ENCODE data around the gene C2orf49. TPM values are rescaled to one million over a fixed set of nuclear protein-coding genes. Genes with fewer than 3 reads are reported as not detected.

C2orf49 gene
- total RNA-seq, 1 experiment from 2014 or later = 18.1 TPM

DNA sequence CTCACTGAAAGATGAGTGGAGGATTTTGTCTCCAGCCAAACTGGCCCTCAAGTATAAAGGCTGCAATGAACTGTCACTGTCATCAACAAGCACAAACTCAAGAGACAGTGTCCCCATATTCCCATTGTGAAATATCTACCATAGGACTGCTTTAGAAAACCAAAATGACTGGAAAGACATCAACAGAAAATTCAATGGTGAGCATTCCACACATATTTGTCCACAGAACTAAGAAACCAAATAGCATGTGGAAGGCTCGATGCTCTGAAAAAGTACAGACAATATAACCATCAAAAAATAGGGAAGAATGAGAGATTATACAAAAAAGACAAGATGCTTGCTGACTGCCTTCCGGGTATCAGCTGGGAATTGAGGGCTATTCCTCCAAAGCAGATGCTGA, 45.4 kb upstream of the C2orf49 start:
- CTCF ChIA-PET = no interaction called here
- Mint-ChIP-seq H3K9me3 (ENCODE audit: low read depth, unreplicated experiment) (no peaks in the 10 kb centered on the region), H3K27me3 (ENCODE audit: unreplicated experiment) (no peaks in the 10 kb centered on the region), H3K4me3 (ENCODE audit: low read depth, unreplicated experiment) (no peak overlapping the region), H3K27ac (ENCODE audit: unreplicated experiment) (no peak overlapping the region), H3K4me1 (ENCODE audit: low read depth, unreplicated experiment) (no peaks in the 10 kb centered on the region), H3K36me3 (ENCODE audit: insufficient read depth, unreplicated experiment) (peaks cover 8% of the 10 kb centered on the region)
- TF ChIP-seq, protein P1, sequence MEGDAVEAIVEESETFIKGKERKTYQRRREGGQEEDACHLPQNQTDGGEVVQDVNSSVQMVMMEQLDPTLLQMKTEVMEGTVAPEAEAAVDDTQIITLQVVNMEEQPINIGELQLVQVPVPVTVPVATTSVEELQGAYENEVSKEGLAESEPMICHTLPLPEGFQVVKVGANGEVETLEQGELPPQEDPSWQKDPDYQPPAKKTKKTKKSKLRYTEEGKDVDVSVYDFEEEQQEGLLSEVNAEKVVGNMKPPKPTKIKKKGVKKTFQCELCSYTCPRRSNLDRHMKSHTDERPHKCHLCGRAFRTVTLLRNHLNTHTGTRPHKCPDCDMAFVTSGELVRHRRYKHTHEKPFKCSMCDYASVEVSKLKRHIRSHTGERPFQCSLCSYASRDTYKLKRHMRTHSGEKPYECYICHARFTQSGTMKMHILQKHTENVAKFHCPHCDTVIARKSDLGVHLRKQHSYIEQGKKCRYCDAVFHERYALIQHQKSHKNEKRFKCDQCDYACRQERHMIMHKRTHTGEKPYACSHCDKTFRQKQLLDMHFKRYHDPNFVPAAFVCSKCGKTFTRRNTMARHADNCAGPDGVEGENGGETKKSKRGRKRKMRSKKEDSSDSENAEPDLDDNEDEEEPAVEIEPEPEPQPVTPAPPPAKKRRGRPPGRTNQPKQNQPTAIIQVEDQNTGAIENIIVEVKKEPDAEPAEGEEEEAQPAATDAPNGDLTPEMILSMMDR (IDR thresholded peaks at IDR 0.05; ENCODE audit: unreplicated experiment) = no peak
- no peak for DNase-seq
- BruUV-seq (replicated peaks) = no TSS peak
- intact Hi-C loops (cut with micrococcal nuclease; ENCODE audit: unreplicated experiment) = loop anchor here (10.0 kb wide), 1 partner anchor 177 kb away; no protein-coding TSS in a partner anchor

DNA sequence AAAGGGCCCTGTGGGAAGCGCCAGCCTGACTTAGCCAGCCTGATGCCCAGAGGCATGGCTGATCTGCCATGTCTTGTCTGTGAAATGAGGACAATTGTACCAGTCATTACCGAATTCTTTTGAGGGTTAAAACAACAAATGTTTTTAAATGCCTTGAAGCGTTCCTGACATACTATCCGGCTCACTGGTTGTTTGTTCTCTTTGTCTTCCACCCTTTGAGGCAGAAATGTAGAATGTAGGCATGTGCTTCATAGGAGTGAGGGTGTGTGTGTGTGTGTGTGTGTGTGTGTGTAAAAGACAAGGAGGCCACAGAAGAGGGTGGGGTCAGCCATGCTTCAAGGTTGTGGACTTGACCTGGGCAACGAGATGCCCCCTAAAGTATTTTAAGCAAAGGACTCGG, 43.3 kb upstream of the C2orf49 start:
- intact Hi-C loops (cut with micrococcal nuclease; ENCODE audit: unreplicated experiment) = loop anchor here (10.0 kb wide), 1 partner anchor 179 kb away; no protein-coding TSS in a partner anchor

DNA sequence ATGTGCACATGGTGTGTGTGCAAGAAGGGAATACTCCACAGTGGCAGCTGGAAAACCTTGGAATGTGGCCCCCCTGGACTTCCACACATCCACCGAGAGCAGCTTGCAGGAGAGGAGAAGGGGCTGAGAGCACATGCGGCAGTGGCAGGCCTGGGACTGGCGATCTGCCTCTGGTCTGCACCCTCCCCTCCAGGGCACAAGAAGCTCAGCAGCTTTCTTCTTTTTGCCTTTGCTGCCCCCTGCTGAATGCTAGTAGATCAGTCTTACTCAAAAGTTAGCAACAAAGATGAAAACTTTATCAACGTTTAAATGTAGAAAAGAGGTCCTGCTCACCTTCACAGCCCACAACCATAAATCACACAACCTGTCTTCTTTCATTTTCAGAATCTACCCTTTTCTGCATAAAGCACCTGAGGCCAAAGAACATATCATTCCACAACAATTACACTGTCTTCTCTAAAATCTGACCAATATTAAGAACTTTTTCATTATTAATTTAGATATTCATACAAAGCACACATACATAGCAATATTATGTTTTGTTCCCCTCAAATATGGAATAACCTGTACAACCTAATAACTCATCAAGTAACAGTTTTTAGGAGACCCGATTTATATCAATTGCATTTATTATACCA, 42.4 kb upstream of the C2orf49 start:
- peaks cover 20% of the 10 kb centered on the region for H3K36me3 Mint-ChIP-seq (ENCODE audit: insufficient read depth, unreplicated experiment)
- H3K27me3 Mint-ChIP-seq (ENCODE audit: unreplicated experiment) = no peaks in the 10 kb centered on the region
- peak; percentile 61 for DNase-seq
- no peaks in the 10 kb centered on the region for H3K9me3 Mint-ChIP-seq (ENCODE audit: low read depth, unreplicated experiment)
- CTCF ChIA-PET = interaction anchor here (0.6 to 1.4 kb wide), 4 partner anchors 16 to 123 kb away, joined by 3 to 4 read pairs (median 3); partner anchors contain the start of gene TGFBRAP1
- TF ChIP-seq, protein P1 (IDR thresholded peaks at IDR 0.05; ENCODE audit: unreplicated experiment) = peak; percentile 54
- no peaks in the 10 kb centered on the region for H3K4me1 Mint-ChIP-seq (ENCODE audit: low read depth, unreplicated experiment)
- H3K4me3 Mint-ChIP-seq (ENCODE audit: low read depth, unreplicated experiment) = no peak overlapping the region
- no TSS peak for BruUV-seq (replicated peaks)
- no peak overlapping the region for H3K27ac Mint-ChIP-seq (ENCODE audit: unreplicated experiment)
- intact Hi-C loops (cut with micrococcal nuclease; ENCODE audit: unreplicated experiment) = loop anchor here (10.0 kb wide), 1 partner anchor 180 kb away; no protein-coding TSS in a partner anchor

More for the DNA sequence above, 43.3 kb upstream of the C2orf49 start:
- DNase-seq = no peak
- TF ChIP-seq, protein P1 (IDR thresholded peaks at IDR 0.05; ENCODE audit: unreplicated experiment) = no peak
- H3K27me3 Mint-ChIP-seq (ENCODE audit: unreplicated experiment) = no peaks in the 10 kb centered on the region
- H3K9me3 Mint-ChIP-seq (ENCODE audit: low read depth, unreplicated experiment) = no peaks in the 10 kb centered on the region
- H3K36me3 Mint-ChIP-seq (ENCODE audit: insufficient read depth, unreplicated experiment) = peaks cover 20% of the 10 kb centered on the region
- no peaks in the 10 kb centered on the region for H3K4me1 Mint-ChIP-seq (ENCODE audit: low read depth, unreplicated experiment)
- CTCF ChIA-PET = no interaction called here
- no TSS peak for BruUV-seq (replicated peaks)
- H3K4me3 Mint-ChIP-seq (ENCODE audit: low read depth, unreplicated experiment) = no peak overlapping the region
- H3K27ac Mint-ChIP-seq (ENCODE audit: unreplicated experiment) = no peak overlapping the region

DNA sequence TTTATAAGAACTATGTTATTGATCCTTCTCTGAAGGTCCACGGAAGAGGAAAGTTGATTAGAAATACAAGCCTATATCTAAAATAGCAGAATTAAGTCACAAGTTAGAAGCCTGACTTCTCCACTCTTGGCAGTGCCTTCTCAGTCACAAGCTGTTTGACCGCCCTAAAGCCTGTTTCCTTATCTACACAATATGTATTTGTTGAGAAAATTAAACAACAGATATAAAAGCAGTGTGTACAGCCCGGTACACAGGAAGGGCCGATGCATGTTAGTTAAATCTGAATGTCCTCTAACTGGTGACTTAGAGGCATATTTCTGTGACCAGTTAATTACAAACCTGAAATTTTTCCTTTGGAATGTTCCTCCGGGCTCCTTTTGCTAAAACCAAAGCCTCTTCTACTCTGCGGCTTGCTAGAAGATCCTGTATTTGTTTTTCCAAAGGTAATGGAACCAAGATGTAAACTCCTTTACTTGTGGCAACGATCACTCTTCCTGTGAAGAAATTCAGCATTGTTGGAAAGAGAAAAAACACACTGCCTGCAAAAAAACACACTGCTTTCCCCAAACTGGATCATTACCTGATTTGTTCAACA, 41.2 kb upstream of the C2orf49 start:
- Mint-ChIP-seq H3K27ac (ENCODE audit: unreplicated experiment) (no peak overlapping the region), H3K9me3 (ENCODE audit: low read depth, unreplicated experiment) (no peaks in the 10 kb centered on the region), H3K4me1 (ENCODE audit: low read depth, unreplicated experiment) (no peaks in the 10 kb centered on the region), H3K36me3 (ENCODE audit: insufficient read depth, unreplicated experiment) (peaks cover 13% of the 10 kb centered on the region), H3K27me3 (ENCODE audit: unreplicated experiment) (no peaks in the 10 kb centered on the region), H3K4me3 (ENCODE audit: low read depth, unreplicated experiment) (no peak overlapping the region)
- CTCF ChIA-PET = no interaction called here
- DNase-seq = no peak
- TF ChIP-seq, protein P1 (IDR thresholded peaks at IDR 0.05; ENCODE audit: unreplicated experiment) = no peak
- BruUV-seq (replicated peaks) = no TSS peak
- intact Hi-C loops (cut with micrococcal nuclease; ENCODE audit: unreplicated experiment) = loop anchor here (10.0 kb wide), 1 partner anchor 181 kb away; no protein-coding TSS in a partner anchor

Data from Calu3 (cell line).